Activated CD8-positive, alpha-beta T cell treated with anti-CD3 and anti-CD28 coated beads for 36 hours (primary cell): Measurements from ENCODE around the gene C2orf72. TPM values are rescaled to one million over a fixed set of nuclear protein-coding genes. Genes with fewer than 3 reads are reported as not detected.

Experiments
- ATAC-seq: fragments of 200-7000 bp; cut with Tn5 transposase; one replicate; pipeline ENCODE4 v1.10.0; 2021; ENCODE audit warnings: mild to moderate bottlenecking, moderate library complexity
- CTCF ChIA-PET: fragments of 350-600 bp; sonication (Branson Sonifier 250); formaldehyde crosslinking; loops from one replicate; lab custom pipeline; 2021; ENCODE audit warnings: antibody characterized with exemption; lab: Charles Lee
- POLR2A ChIA-PET: fragments of 350-600 bp; sonication (Branson Sonifier 250); formaldehyde crosslinking; loops from one replicate; lab custom pipeline; 2021; ENCODE audit warnings: antibody characterized with exemption; lab: Charles Lee
- DNase-seq: peaks from one replicate; pipeline ENCODE4 v3.0.0-alpha.2; 2020
- H3K27ac Mint-ChIP-seq: one replicate; pipeline ENCODE4 v1.8.0; 2021; ENCODE audit warnings: mild to moderate bottlenecking, mixed read lengths
- H3K27me3 Mint-ChIP-seq: one replicate; pipeline ENCODE4 v1.8.0; 2021; ENCODE audit warnings: mixed read lengths
- H3K36me3 Mint-ChIP-seq: one replicate; pipeline ENCODE4 v1.8.0; 2021; ENCODE audit warnings: low read depth, mixed read lengths
- H3K4me1 Mint-ChIP-seq: one replicate; pipeline ENCODE4 v1.8.0; 2021; ENCODE audit warnings: low read depth, mixed read lengths
- H3K4me3 Mint-ChIP-seq: one replicate; pipeline ENCODE4 v1.8.0; 2021; ENCODE audit warnings: mild to moderate bottlenecking, moderate library complexity, mixed read lengths
- H3K9me3 Mint-ChIP-seq: one replicate; pipeline ENCODE4 v1.8.0; 2021; ENCODE audit warnings: mixed read lengths
- CTCF ChIP-seq: fragments of 200-600 bp; IDR thresholded peaks from one replicate; pipeline ENCODE4 v1.8.0; 2022; ENCODE audit warnings: antibody characterized with exemption, mild to moderate bottlenecking
- intact Hi-C: fragments of 100-400 bp; cut with micrococcal nuclease; formaldehyde crosslinking; loops from one replicate; pipeline ENCODE4 v1.10.0; 2022
- total RNA-seq, 2 experiments: library from RNA; stranded (reverse); gene quantifications; one replicate each; pipeline ENCODE4 v1.2.3, GENCODE V29; 2021

C2orf72 gene
- total RNA-seq, 2 experiments from 2014 or later: 2.6 to 5.1 TPM

GRCh38 chr2:231029563-231029962 is 7.8 kb upstream of the C2orf72 start:
- H3K27ac Mint-ChIP-seq: no peak overlapping the region
- no peaks in the 10 kb centered on the region for H3K36me3 Mint-ChIP-seq
- no peak for DNase-seq
- ChIA-PET POLR2A (no interaction called here), CTCF (interaction anchor here (1.5 kb wide), 1 partner anchor 75 kb away, joined by 4 read pairs; no protein-coding TSS in a partner anchor)
- peaks cover 6% of the 10 kb centered on the region for H3K27me3 Mint-ChIP-seq
- intact Hi-C loops: no loop called here
- no peaks in the 10 kb centered on the region for H3K4me1 Mint-ChIP-seq
- ATAC-seq: no peak
- H3K9me3 Mint-ChIP-seq: no peaks in the 10 kb centered on the region
- H3K4me3 Mint-ChIP-seq: no peak overlapping the region
- TF ChIP-seq CTCF: no peak

- H3K36me3 Mint-ChIP-seq: no peaks in the 10 kb centered on the region
- H3K9me3 Mint-ChIP-seq: no peaks in the 10 kb centered on the region
- H3K27ac Mint-ChIP-seq: no peak overlapping the region
- H3K4me3 Mint-ChIP-seq: no peak overlapping the region
- H3K27me3 Mint-ChIP-seq: peaks cover 9% of the 10 kb centered on the region
- no peak for TF ChIP-seq CTCF
- no peak for ATAC-seq
- ChIA-PET POLR2A (no interaction called here), CTCF (interaction anchor here (1.2 to 1.5 kb wide), 3 partner anchors 20 to 74 kb away, joined by 4 read pairs; no protein-coding TSS in a partner anchor)
- no peak for DNase-seq
- intact Hi-C loops: no loop called here
- no peaks in the 10 kb centered on the region for H3K4me1 Mint-ChIP-seq
Observed at GRCh38 chr2:231030725-231031124, 6.6 kb upstream of the C2orf72 start.

- Mint-ChIP-seq H3K9me3 (no peaks in the 10 kb centered on the region), H3K4me3 (no peak overlapping the region), H3K27me3 (peaks cover 23% of the 10 kb centered on the region), H3K4me1 (no peaks in the 10 kb centered on the region), H3K27ac (no peak overlapping the region), H3K36me3 (no peaks in the 10 kb centered on the region)
- DNase-seq: no peak
- no peak for TF ChIP-seq CTCF
- POLR2A ChIA-PET: no interaction called here
- ATAC-seq: no peak
- CTCF ChIA-PET: interaction anchor here (1.0 to 1.4 kb wide), 3 partner anchors 20 to 208 kb away, joined by 3 to 7 read pairs (median 5); no protein-coding TSS in a partner anchor
- intact Hi-C loops: no loop called here
Observed at GRCh38 chr2:231032575-231033140, 4.7 kb upstream of the C2orf72 start.

GRCh38 chr2:231033147-231034132 is 3.9 kb upstream of the C2orf72 start:
- H3K4me3 Mint-ChIP-seq: no peak overlapping the region
- H3K9me3 Mint-ChIP-seq: no peaks in the 10 kb centered on the region
- ATAC-seq (no peak), DNase-seq (no peak)
- CTCF ChIA-PET: interaction anchor here (1.4 to 2.5 kb wide), 2 partner anchors 19 kb away, joined by 7 read pairs; no protein-coding TSS in a partner anchor
- no peak overlapping the region for H3K27ac Mint-ChIP-seq
- TF ChIP-seq CTCF: no peak
- intact Hi-C loops: no loop called here
- H3K4me1 Mint-ChIP-seq: no peaks in the 10 kb centered on the region
- no peaks in the 10 kb centered on the region for H3K36me3 Mint-ChIP-seq
- POLR2A ChIA-PET: no interaction called here
- peaks cover 26% of the 10 kb centered on the region for H3K27me3 Mint-ChIP-seq
